Stomach smooth muscle (tissue), 2 donors: ENCODE measurements around the gene POU4F1.

Experiments
- H3K27ac ChIP-seq: one replicate; pipeline ENCODE4 v1.7.0; 2013; ENCODE audit warnings: mild to moderate bottlenecking, low read length, inconsistent platforms
- H3K27me3 ChIP-seq, 2 donors: one replicate each; pipeline ENCODE4 v1.7.0; 2013; ENCODE audit warnings: low read length in 2 of 2; ENCODE audit not compliant: insufficient read depth in 2 of 2, control insufficient read depth in 1 of 2
- H3K36me3 ChIP-seq, 2 donors: one replicate each; pipeline ENCODE4 v1.7.0; 2013; ENCODE audit warnings: low read length in 2 of 2; ENCODE audit not compliant: control insufficient read depth in 2 of 2, insufficient read depth in 2 of 2
- H3K4me1 ChIP-seq: one replicate; pipeline ENCODE4 v1.7.0; 2013; ENCODE audit warnings: low read length; ENCODE audit not compliant: control insufficient read depth, insufficient read depth
- H3K4me3 ChIP-seq, 2 donors: one replicate each; pipeline ENCODE4 v1.7.0; 2013; ENCODE audit warnings: low read length in 2 of 2
- H3K9ac ChIP-seq, 2 donors: one replicate each; pipeline ENCODE4 v1.7.0; 2013; ENCODE audit warnings: low read length in 2 of 2, mild to moderate bottlenecking in 1 of 2
- H3K9me3 ChIP-seq, 2 donors: one replicate each; pipeline ENCODE4 v1.7.0; 2013; ENCODE audit warnings: low read length in 2 of 2; ENCODE audit not compliant: control insufficient read depth in 2 of 2
- donor health status: healthy.
- donor health status: Pancreatic carcinoma.

POU4F1 gene

GRCh38 chr13:78598116-78598781 is 5.1 kb downstream of the POU4F1 start:
- H3K27ac ChIP-seq = no peak overlapping the region
- no peaks in the 10 kb centered on the region for H3K36me3 ChIP-seq
- peaks cover 15% of the 10 kb centered on the region for H3K4me1 ChIP-seq
- peaks cover 75 to 96% of the 10 kb centered on the region in 2 donors for H3K27me3 ChIP-seq
- H3K9ac ChIP-seq = no peak overlapping the region
- no peaks in the 10 kb centered on the region for H3K9me3 ChIP-seq
- H3K4me3 ChIP-seq = no peak overlapping the region

DNA sequence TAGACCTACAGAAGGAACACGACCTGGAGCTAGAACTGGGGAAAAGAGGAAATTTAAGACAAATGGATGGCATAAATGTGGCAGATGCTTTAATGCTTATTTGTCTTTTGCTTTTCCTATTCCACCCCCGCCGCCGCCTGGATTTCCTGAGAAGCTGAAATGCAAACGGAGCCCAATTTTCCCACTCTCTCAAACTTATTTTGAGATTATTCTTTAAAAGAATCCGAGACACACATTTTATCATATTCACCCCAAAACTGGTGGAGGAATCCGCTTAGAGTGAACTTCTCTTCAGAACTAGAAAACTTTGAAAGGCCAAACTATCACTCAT is 5.8 kb downstream of the POU4F1 start:
- H3K27ac ChIP-seq = no peak overlapping the region
- H3K4me3 ChIP-seq = no peak overlapping the region
- H3K9ac ChIP-seq = no peak overlapping the region
- peaks cover 74 to 96% of the 10 kb centered on the region in 2 donors for H3K27me3 ChIP-seq
- peaks cover 10% of the 10 kb centered on the region for H3K4me1 ChIP-seq
- no peaks in the 10 kb centered on the region for H3K36me3 ChIP-seq
- H3K9me3 ChIP-seq = no peaks in the 10 kb centered on the region

- no peaks in the 10 kb centered on the region for H3K36me3 ChIP-seq
- H3K27me3 ChIP-seq = peaks cover 72 to 96% of the 10 kb centered on the region in 2 donors
- peaks cover 8% of the 10 kb centered on the region for H3K4me1 ChIP-seq
- no peak overlapping the region for H3K4me3 ChIP-seq
- H3K9ac ChIP-seq = no peak overlapping the region
- H3K9me3 ChIP-seq = no peaks in the 10 kb centered on the region
- H3K27ac ChIP-seq = no peak overlapping the region
Measured at GRCh38 chr13:78596736-78597601, 6.4 kb downstream of the POU4F1 start.

DNA sequence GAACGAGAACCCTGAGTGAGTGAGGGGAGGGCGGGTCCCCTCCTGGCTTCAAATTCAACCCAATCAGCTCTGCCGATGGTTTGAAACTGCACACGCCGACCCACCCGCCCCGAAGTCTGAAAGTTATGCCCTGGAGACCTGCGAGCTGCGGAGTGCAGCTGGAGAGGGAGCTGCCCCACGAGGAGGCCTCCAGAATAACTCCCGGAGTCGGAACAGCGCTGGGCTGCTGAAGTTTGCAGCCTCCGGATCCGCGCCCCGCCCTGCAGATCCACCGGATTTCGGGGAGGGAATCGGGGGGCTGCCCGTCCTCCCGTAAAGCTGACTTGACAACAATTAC is 7.0 kb downstream of the POU4F1 start:
- no peaks in the 10 kb centered on the region for H3K9me3 ChIP-seq
- H3K36me3 ChIP-seq = no peaks in the 10 kb centered on the region
- H3K4me3 ChIP-seq = no peak overlapping the region
- H3K27me3 ChIP-seq = peaks cover 69 to 92% of the 10 kb centered on the region in 2 donors
- peaks cover 8% of the 10 kb centered on the region for H3K4me1 ChIP-seq
- H3K9ac ChIP-seq = no peak overlapping the region
- H3K27ac ChIP-seq = no peak overlapping the region

DNA sequence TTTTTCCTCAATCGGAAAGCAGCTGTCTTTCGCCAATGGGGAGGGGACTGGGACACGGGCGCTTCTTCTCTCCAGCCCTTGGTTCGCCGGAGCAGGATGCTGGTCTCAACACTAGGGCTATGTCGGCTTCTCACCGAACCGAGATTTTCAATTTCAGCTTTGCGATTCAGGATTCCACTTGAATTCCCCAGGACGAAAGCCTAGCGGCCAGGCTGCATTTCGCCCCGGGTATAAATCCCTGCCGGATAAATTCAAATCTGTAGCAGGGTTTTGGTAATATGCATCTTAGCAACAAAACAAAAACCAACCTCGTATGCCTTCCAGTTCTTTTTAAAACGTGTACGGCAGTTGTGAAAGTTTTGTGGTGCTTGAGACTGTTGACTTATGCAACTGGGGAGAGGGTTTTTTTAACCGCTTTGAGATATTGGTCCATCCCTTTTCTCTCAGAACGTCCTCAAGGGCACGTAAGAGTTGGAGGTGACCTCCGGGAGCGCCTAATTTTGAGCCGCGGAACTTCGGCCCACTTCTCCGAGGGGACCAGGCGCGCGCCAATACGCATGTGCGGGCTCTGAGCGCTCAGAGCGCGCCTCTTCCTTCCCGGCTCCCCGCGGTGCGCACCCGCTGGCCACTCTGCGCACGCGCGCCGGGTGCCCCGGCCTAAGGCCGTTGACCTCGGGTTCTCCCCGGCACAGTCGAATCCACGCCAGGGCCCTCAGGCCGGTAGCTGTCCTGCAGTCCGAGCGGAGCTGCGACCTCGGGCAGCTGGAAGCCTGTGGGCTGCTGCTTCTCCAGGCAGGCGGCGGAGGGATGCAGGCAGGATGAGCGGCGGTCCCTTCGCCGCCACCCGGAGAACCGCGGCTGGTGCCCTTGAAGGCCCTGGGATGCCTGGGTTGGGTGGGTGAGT is 7.6 kb downstream of the POU4F1 start:
- H3K27me3 ChIP-seq = peaks cover 66 to 90% of the 10 kb centered on the region in 2 donors
- H3K9ac ChIP-seq = no peak overlapping the region
- peak overlapping the region in 1 of 2 donors; percentile 44 for H3K4me3 ChIP-seq
- peaks cover 5% of the 10 kb centered on the region for H3K4me1 ChIP-seq
- H3K27ac ChIP-seq = no peak overlapping the region
- no peaks in the 10 kb centered on the region for H3K9me3 ChIP-seq
- H3K36me3 ChIP-seq = no peaks in the 10 kb centered on the region

DNA sequence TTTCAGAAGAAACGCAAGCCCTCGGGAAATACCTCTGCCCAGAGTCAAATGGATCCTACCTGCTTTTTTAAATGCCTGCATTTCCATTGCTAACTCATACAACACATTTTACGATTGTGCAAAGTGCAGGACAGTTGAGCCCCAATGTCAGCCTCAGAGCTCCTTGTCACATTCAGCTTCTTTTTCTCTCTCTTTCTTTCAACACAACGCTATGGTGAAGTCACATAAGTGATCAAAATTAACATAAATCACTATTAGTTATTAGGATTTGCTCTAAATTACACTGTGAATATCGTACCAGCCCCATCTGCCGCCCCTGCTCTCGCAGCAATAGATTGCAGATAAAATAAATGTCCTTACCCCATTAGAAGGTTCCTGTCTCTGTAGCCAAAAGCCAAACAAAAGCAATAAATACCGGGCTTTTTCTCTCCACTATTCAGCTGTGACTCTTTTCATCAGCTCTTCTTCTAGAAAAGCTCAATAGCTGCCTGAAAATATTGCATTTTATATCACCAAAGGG is 8.8 kb downstream of the POU4F1 start:
- Histone ChIP-seq H3K4me1 (peaks cover 5% of the 10 kb centered on the region), H3K9ac (no peak overlapping the region), H3K36me3 (no peaks in the 10 kb centered on the region), H3K27me3 (peaks cover 57 to 85% of the 10 kb centered on the region in 2 donors), H3K27ac (no peak overlapping the region), H3K4me3 (no peak overlapping the region), H3K9me3 (no peaks in the 10 kb centered on the region)

DNA sequence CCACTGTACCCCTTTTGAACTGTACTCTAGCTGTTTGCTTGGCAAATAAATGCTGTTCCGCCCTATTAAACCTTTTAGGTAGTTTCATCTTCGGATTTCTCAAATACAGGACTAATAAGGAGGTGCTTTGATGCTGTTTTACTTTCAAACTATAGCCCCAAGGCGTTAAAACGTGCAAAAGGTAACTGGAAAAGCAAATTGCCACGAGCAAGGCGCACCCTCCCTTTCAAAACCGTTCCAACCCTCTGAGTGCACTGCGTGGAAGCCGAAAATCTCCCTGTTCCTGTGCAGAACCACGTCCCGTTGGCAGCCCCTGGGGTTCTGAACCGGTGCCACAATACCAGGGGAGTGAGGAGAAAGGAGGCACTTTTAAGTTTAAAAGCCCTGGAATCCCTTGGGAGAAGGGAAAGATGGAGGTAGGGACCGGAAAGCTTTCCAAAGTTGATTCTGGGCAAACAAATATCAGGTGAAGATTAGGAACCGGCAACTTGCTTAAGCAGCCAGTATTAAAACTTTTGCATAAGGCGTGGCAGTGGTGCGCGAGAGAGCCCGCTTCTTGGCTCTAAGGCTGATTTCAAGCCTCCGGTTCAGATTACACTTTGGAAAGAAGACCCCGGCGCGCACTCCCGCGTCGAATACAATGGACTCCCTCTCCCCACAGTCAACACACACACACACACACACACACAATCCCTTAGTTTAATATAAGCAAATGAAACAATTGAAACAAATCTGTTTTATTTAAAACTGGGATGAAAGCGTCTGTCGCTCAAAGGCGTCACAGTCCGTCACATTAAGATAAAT is 9.5 kb downstream of the POU4F1 start:
- H3K36me3 ChIP-seq = no peaks in the 10 kb centered on the region
- H3K9ac ChIP-seq = no peak overlapping the region
- peaks cover 51 to 83% of the 10 kb centered on the region in 2 donors for H3K27me3 ChIP-seq
- H3K9me3 ChIP-seq = no peaks in the 10 kb centered on the region
- peaks cover 5% of the 10 kb centered on the region for H3K4me1 ChIP-seq
- no peak overlapping the region for H3K27ac ChIP-seq
- no peak overlapping the region for H3K4me3 ChIP-seq

GRCh38 chr13:78593129-78593528 is 10.2 kb downstream of the POU4F1 start:
- no peak overlapping the region for H3K4me3 ChIP-seq
- H3K36me3 ChIP-seq = no peaks in the 10 kb centered on the region
- no peak overlapping the region for H3K27ac ChIP-seq
- H3K9me3 ChIP-seq = no peaks in the 10 kb centered on the region
- H3K27me3 ChIP-seq = peaks cover 53 to 81% of the 10 kb centered on the region in 2 donors
- no peak overlapping the region for H3K9ac ChIP-seq
- H3K4me1 ChIP-seq = peaks cover 5% of the 10 kb centered on the region

GRCh38 chr13:78592584-78592983 is 10.8 kb downstream of the POU4F1 start:
- H3K9ac ChIP-seq = no peak overlapping the region
- no peak overlapping the region for H3K4me3 ChIP-seq
- no peaks in the 10 kb centered on the region for H3K9me3 ChIP-seq
- H3K27me3 ChIP-seq = peaks cover 52 to 80% of the 10 kb centered on the region in 2 donors
- no peak overlapping the region for H3K27ac ChIP-seq
- no peaks in the 10 kb centered on the region for H3K36me3 ChIP-seq
- H3K4me1 ChIP-seq = peaks cover 5% of the 10 kb centered on the region

DNA sequence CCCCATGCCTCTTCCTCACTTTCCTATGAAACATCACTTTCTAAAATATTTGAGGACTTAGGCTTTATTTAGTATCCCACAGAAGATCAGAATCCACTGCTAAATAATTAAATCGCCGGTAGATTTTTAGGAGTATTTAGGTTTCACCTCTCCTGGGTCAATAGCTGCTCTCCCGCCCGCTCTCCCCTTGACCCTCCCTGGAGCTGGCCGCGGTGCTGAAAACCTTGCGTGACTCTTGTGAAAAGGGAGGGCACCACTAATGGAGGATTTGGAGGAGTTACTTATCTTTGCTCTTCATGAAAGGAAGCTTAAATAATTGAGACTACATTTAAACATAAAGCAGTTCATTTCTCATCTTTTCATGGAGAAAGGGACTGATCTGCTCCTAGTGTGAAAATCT is 14.1 kb downstream of the POU4F1 start:
- H3K27me3 ChIP-seq = peaks cover 30 to 61% of the 10 kb centered on the region in 2 donors
- H3K4me3 ChIP-seq = no peak overlapping the region
- no peak overlapping the region for H3K9ac ChIP-seq
- no peaks in the 10 kb centered on the region for H3K9me3 ChIP-seq
- no peaks in the 10 kb centered on the region for H3K36me3 ChIP-seq
- no peaks in the 10 kb centered on the region for H3K4me1 ChIP-seq
- H3K27ac ChIP-seq = no peak overlapping the region
